ENCODE results near the gene USF1.

DNA sequence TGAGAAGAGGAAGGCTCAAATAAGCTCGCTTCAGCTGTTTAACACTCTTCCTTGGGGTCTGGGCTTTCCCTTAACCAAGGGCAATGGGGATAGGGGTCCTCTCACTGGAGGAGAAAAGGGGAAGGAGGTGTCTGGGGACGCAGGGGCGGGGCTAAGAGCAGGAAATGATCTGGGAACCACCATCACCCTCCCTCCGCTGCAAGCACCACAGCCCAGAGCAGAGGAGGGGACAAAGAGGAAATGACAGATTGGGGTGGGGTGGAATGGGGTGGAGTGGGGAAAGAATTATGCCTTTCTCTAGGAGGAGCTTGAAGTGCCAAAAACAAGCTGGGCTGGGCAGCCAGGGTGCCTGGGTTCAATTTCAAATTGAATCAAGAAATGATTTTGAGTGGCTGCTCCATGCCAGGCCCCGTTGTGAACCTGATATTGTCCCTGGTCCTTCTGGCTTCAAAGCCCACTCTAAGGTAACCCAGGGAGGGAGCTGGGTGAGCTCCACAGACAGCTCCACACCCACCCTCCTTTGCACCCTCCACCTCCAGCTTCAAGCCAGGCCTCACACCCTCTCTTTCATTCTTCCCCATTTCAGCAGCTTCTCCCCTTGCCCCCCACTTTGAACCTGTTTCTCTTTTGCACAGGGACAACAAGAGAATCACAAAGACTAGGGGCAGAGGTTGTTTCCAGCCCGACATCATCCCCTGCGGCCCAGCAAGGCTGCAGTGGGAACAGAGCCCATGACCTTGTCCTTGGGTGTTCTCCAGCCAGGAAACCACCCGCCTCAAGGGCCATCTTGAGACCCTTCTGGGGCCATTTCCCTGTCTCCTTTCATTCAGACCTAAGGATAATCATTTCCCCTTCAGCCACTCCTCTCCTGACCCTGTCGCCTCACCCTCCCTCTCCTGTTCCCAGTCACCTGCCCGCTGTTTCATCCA is 22.8 kb upstream of the USF1 start:
- TF ChIP-seq, protein P1, sequence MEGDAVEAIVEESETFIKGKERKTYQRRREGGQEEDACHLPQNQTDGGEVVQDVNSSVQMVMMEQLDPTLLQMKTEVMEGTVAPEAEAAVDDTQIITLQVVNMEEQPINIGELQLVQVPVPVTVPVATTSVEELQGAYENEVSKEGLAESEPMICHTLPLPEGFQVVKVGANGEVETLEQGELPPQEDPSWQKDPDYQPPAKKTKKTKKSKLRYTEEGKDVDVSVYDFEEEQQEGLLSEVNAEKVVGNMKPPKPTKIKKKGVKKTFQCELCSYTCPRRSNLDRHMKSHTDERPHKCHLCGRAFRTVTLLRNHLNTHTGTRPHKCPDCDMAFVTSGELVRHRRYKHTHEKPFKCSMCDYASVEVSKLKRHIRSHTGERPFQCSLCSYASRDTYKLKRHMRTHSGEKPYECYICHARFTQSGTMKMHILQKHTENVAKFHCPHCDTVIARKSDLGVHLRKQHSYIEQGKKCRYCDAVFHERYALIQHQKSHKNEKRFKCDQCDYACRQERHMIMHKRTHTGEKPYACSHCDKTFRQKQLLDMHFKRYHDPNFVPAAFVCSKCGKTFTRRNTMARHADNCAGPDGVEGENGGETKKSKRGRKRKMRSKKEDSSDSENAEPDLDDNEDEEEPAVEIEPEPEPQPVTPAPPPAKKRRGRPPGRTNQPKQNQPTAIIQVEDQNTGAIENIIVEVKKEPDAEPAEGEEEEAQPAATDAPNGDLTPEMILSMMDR (IDR thresholded peaks at IDR 0.05), result no peak
- TF ChIP-seq POLR2A (IDR thresholded peaks at IDR 0.05) (no peak), POLR2AphosphoS5 (IDR thresholded peaks at IDR 0.05) (no peak)

Data from stomach (tissue), 4 donors.